Activated gamma-delta T cell (primary cell): ENCODE data around the gene NUP153.
"Not testable (repeated sequence)": the region's sequence is repeated elsewhere in the genome, so short reads cannot be mapped to it uniquely, and the experiment has no call there.

ENCODE experiments used
- DNase-seq: peaks from one replicate; lab custom pipeline; 2025; lab: John Stamatoyannopoulos, UW
- total RNA-seq, 2 donors: gene quantifications; one replicate each; lab custom pipeline; 2026; lab: John Stamatoyannopoulos, UW

The NUP153 gene
- 203 to 228 reads per million in 2 donors for total RNA-seq

- DNase-seq: peak; percentile 99
Observed at GRCh38 chr6:17706580-17707370, at the start of gene NUP153. Gene NUP153 (minus strand): TSS chr6:17706925. CDS start chr6:17706387, 538 bp downstream.

GRCh38 chr6:17754254-17754653 lies 47.5 kb upstream of the NUP153 start:
- no peak for DNase-seq

GRCh38 chr6:17745324-17745723 lies 38.6 kb upstream of the NUP153 start:
- DNase-seq: not testable (repeated sequence)

GRCh38 chr6:17744757-17745308 lies 38.1 kb upstream of the NUP153 start:
- DNase-seq: not testable (repeated sequence)

GRCh38 chr6:17744019-17744756 lies 37.5 kb upstream of the NUP153 start:
- no peak for DNase-seq

GRCh38 chr6:17741507-17741906 lies 34.8 kb upstream of the NUP153 start:
- DNase-seq: no peak

GRCh38 chr6:17740559-17741220 lies 34.0 kb upstream of the NUP153 start:
- no peak for DNase-seq

- DNase-seq: no peak
Observed at GRCh38 chr6:17737704-17738252, 31.1 kb upstream of the NUP153 start.

- not testable (repeated sequence) for DNase-seq
Observed at GRCh38 chr6:17735311-17735710, 28.6 kb upstream of the NUP153 start.

GRCh38 chr6:17730078-17730704 lies 23.5 kb upstream of the NUP153 start:
- DNase-seq: no peak

GRCh38 chr6:17729223-17730077 lies 22.7 kb upstream of the NUP153 start:
- no peak for DNase-seq

- DNase-seq: no peak
Observed at GRCh38 chr6:17728551-17729222, 22.0 kb upstream of the NUP153 start.

- DNase-seq: no peak
Observed at GRCh38 chr6:17725083-17725482, 18.4 kb upstream of the NUP153 start.

GRCh38 chr6:17724341-17724740 lies 17.6 kb upstream of the NUP153 start:
- DNase-seq: no peak

- no peak for DNase-seq
Observed at GRCh38 chr6:17721671-17722070, 14.9 kb upstream of the NUP153 start.

GRCh38 chr6:17719323-17720041 lies 12.8 kb upstream of the NUP153 start:
- DNase-seq: no peak

- DNase-seq: no peak
Observed at GRCh38 chr6:17716221-17716620, 9.5 kb upstream of the NUP153 start.

GRCh38 chr6:17714879-17715851 lies 8.4 kb upstream of the NUP153 start:
- no peak for DNase-seq
